ENCODE measurements around the gene CDKL4.

The CDKL4 gene

GRCh38 chr2:39181297-39181696 is 62.5 kb downstream of the CDKL4 start:
- TF ChIP-seq, protein P1, sequence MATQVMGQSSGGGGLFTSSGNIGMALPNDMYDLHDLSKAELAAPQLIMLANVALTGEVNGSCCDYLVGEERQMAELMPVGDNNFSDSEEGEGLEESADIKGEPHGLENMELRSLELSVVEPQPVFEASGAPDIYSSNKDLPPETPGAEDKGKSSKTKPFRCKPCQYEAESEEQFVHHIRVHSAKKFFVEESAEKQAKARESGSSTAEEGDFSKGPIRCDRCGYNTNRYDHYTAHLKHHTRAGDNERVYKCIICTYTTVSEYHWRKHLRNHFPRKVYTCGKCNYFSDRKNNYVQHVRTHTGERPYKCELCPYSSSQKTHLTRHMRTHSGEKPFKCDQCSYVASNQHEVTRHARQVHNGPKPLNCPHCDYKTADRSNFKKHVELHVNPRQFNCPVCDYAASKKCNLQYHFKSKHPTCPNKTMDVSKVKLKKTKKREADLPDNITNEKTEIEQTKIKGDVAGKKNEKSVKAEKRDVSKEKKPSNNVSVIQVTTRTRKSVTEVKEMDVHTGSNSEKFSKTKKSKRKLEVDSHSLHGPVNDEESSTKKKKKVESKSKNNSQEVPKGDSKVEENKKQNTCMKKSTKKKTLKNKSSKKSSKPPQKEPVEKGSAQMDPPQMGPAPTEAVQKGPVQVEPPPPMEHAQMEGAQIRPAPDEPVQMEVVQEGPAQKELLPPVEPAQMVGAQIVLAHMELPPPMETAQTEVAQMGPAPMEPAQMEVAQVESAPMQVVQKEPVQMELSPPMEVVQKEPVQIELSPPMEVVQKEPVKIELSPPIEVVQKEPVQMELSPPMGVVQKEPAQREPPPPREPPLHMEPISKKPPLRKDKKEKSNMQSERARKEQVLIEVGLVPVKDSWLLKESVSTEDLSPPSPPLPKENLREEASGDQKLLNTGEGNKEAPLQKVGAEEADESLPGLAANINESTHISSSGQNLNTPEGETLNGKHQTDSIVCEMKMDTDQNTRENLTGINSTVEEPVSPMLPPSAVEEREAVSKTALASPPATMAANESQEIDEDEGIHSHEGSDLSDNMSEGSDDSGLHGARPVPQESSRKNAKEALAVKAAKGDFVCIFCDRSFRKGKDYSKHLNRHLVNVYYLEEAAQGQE (IDR thresholded peaks at IDR 0.05; ENCODE audit: low read depth) = no peak
- TF ChIP-seq EP300 (IDR thresholded peaks at IDR 0.05; ENCODE audit: borderline replicate concordance) (no peak), TAF1 (IDR thresholded peaks at IDR 0.05; ENCODE audit: low read depth) (no peak), NFIC (IDR thresholded peaks at IDR 0.05) (no peak), EGR1 (IDR thresholded peaks at IDR 0.05) (no peak), YY1 (IDR thresholded peaks at IDR 0.05; ENCODE audit: low read depth) (no peak), CEBPB (IDR thresholded peaks at IDR 0.05) (no peak)

GRCh38 chr2:39179974-39180960 is 63.5 kb downstream of the CDKL4 start:
- TF ChIP-seq TEAD4 (IDR thresholded peaks at IDR 0.05) = no peak
- TF ChIP-seq EP300 (IDR thresholded peaks at IDR 0.05; ENCODE audit: borderline replicate concordance) = no peak
- TF ChIP-seq, protein P1 (IDR thresholded peaks at IDR 0.05; ENCODE audit: low read depth) = no peak
- no peak for TF ChIP-seq NFIC (IDR thresholded peaks at IDR 0.05)
- TF ChIP-seq CREB1 (IDR thresholded peaks at IDR 0.05; ENCODE audit: low read depth) = no peak
- TF ChIP-seq USF1 (IDR thresholded peaks at IDR 0.05) = no peak
- no peak for TF ChIP-seq TCF12 (IDR thresholded peaks at IDR 0.05; ENCODE audit: low read depth)
- no peak for TF ChIP-seq ZBTB7A (IDR thresholded peaks at IDR 0.05; ENCODE audit: low read depth)
- no peak for TF ChIP-seq RAD21 (IDR thresholded peaks at IDR 0.05; ENCODE audit: low read depth)
- no peak for TF ChIP-seq FOXM1 (IDR thresholded peaks at IDR 0.05; ENCODE audit: borderline replicate concordance, low read depth)
- no peak for TF ChIP-seq TAF1 (IDR thresholded peaks at IDR 0.05; ENCODE audit: low read depth)
- TF ChIP-seq, protein P2, sequence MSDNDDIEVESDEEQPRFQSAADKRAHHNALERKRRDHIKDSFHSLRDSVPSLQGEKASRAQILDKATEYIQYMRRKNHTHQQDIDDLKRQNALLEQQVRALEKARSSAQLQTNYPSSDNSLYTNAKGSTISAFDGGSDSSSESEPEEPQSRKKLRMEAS (IDR thresholded peaks at IDR 0.05) = no peak

GRCh38 chr2:39178756-39179155 is 65.0 kb downstream of the CDKL4 start:
- no peak for TF ChIP-seq TEAD4 (IDR thresholded peaks at IDR 0.05)
- TF ChIP-seq NFIC (IDR thresholded peaks at IDR 0.05) = no peak
- peak; percentile 41; the same call in 1 of the 2 replicates for TF ChIP-seq CEBPB (IDR thresholded peaks at IDR 0.05)

- no peak for TF ChIP-seq TCF12 (IDR thresholded peaks at IDR 0.05; ENCODE audit: low read depth)
- TF ChIP-seq USF1 (IDR thresholded peaks at IDR 0.05) = no peak
- no peak for TF ChIP-seq EGR1 (IDR thresholded peaks at IDR 0.05)
- no peak for TF ChIP-seq CEBPB (IDR thresholded peaks at IDR 0.05)
- TF ChIP-seq CREB1 (IDR thresholded peaks at IDR 0.05; ENCODE audit: low read depth) = no peak
- TF ChIP-seq EP300 (IDR thresholded peaks at IDR 0.05; ENCODE audit: borderline replicate concordance) = no peak
- TF ChIP-seq YY1 (IDR thresholded peaks at IDR 0.05; ENCODE audit: low read depth) = no peak
- TF ChIP-seq, protein P2 (IDR thresholded peaks at IDR 0.05) = no peak
- no peak for TF ChIP-seq TAF1 (IDR thresholded peaks at IDR 0.05; ENCODE audit: low read depth)
- TF ChIP-seq TEAD4 (IDR thresholded peaks at IDR 0.05) = no peak
- TF ChIP-seq NFIC (IDR thresholded peaks at IDR 0.05) = no peak
Observed at GRCh38 chr2:39176997-39177396, 66.8 kb downstream of the CDKL4 start.

DNA sequence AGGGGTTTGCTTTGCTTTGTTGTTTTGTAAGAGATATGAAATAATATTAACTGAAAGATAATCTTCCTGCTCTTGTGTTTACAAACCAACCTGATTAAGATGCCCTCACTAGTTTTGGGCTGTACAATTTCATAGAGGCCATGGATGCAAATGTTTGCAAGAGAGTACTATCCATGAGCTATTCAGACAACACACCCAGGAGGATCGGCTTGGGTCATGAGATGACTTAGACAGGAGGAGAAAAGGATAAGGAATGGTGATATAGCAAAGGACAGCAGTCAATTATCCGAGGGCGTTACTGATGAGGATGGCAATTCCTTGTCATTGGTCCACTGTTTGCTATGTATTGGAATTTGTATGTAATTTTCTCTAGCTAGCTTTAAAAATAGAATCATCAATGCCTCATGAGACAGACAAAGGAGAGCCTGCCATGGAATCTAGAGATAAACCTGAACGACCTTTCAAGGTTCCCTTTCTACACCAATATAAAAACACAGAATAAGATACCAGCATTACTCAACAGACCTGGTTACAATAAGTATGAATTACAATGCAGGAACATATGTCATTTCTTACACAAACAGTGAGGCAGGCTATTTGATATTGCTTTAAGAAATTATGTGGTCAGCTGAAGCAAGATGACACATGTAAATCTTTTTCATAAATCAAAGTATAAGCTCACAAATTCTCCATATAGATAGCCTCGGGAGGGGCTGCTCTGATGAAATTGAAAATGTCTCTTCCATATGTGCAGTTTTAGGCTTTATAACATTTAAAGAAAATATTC is 68.6 kb downstream of the CDKL4 start:
- TF ChIP-seq, protein P1 (IDR thresholded peaks at IDR 0.05; ENCODE audit: low read depth) = no peak
- no peak for TF ChIP-seq EGR1 (IDR thresholded peaks at IDR 0.05)
- no peak for TF ChIP-seq NFIC (IDR thresholded peaks at IDR 0.05)
- no peak for TF ChIP-seq USF1 (IDR thresholded peaks at IDR 0.05)
- TF ChIP-seq CREB1 (IDR thresholded peaks at IDR 0.05; ENCODE audit: low read depth) = no peak
- no peak for TF ChIP-seq YY1 (IDR thresholded peaks at IDR 0.05; ENCODE audit: low read depth)
- TF ChIP-seq TAF1 (IDR thresholded peaks at IDR 0.05; ENCODE audit: low read depth) = no peak
- TF ChIP-seq, protein P2 (IDR thresholded peaks at IDR 0.05) = no peak
- TF ChIP-seq FOXM1 (IDR thresholded peaks at IDR 0.05; ENCODE audit: borderline replicate concordance, low read depth) = no peak
- no peak for TF ChIP-seq TCF12 (IDR thresholded peaks at IDR 0.05; ENCODE audit: low read depth)
- TF ChIP-seq ZBTB7A (IDR thresholded peaks at IDR 0.05; ENCODE audit: low read depth) = no peak
- no peak for TF ChIP-seq EP300 (IDR thresholded peaks at IDR 0.05; ENCODE audit: borderline replicate concordance)
- TF ChIP-seq CEBPB (IDR thresholded peaks at IDR 0.05) = no peak
- no peak for TF ChIP-seq RAD21 (IDR thresholded peaks at IDR 0.05; ENCODE audit: low read depth)
- TF ChIP-seq TEAD4 (IDR thresholded peaks at IDR 0.05) = no peak
